Neural cell (in vitro differentiated cells): ENCODE measurements around the gene ZDHHC23. TPM values are rescaled to one million over a fixed set of nuclear protein-coding genes. Genes with fewer than 3 reads are reported as not detected.

Experiments used
- H2AFZ ChIP-seq: fragments of 200-600, 300-800 bp; sonication (generic), shearing (Covaris generic); 2 replicates; pipeline ENCODE4 v1.6.0; 2014; ENCODE audit warnings: low read depth, mild to moderate bottlenecking, antibody characterized with exemption, low read length, moderate library complexity
- H3F3A ChIP-seq: fragments of 200-600 bp; shearing (Covaris generic); 2 replicates; pipeline ENCODE4 v1.6.1; 2016; ENCODE audit warnings: mild to moderate bottlenecking, moderate library complexity, mixed read lengths, antibody characterized with exemption, low read length; ENCODE audit not compliant: insufficient read depth, poor library complexity, severe bottlenecking
- H3K27ac ChIP-seq: fragments of 200-600, 300-800 bp; sonication (generic), shearing (Covaris generic); 2 replicates; pipeline ENCODE4 v1.5.1; 2014; ENCODE audit warnings: mild to moderate bottlenecking, low read length, moderate library complexity
- H3K27me3 ChIP-seq: fragments of 300-800, 200-600 bp; sonication (generic), shearing (Covaris generic); 2 replicates; pipeline ENCODE4 v1.6.0; 2014; ENCODE audit warnings: mild to moderate bottlenecking, low read depth, low read length, moderate library complexity; ENCODE audit not compliant: insufficient read depth
- H3K36me3 ChIP-seq: fragments of 300-800, 200-600 bp; sonication (generic), shearing (Covaris generic); 2 replicates; pipeline ENCODE4 v1.5.1; 2014; ENCODE audit warnings: mild to moderate bottlenecking, antibody characterized with exemption, low read length, moderate library complexity; ENCODE audit not compliant: insufficient read depth
- H3K4me2 ChIP-seq: fragments of 300-800, 200-600 bp; sonication (generic), shearing (Covaris generic); 2 replicates; pipeline ENCODE4 v1.6.0; 2014; ENCODE audit warnings: mild to moderate bottlenecking, low read length
- H3K4me3 ChIP-seq: fragments of 300-800, 200-600 bp; sonication (generic), shearing (Covaris generic); 2 replicates; pipeline ENCODE4 v1.5.1; 2014; ENCODE audit warnings: mild to moderate bottlenecking, low read length, moderate library complexity
- H3K79me2 ChIP-seq: fragments of 200-600 bp; shearing (Covaris generic); replicated peaks from 2 replicates; pipeline ENCODE4 v1.6.0; 2014; ENCODE audit warnings: mild to moderate bottlenecking, low read length, moderate library complexity; ENCODE audit not compliant: insufficient read depth
- H3K9ac ChIP-seq: fragments of 300-800, 200-600 bp; sonication (generic), shearing (Covaris generic); 2 replicates; pipeline ENCODE4 v1.6.1; 2016; ENCODE audit warnings: mild to moderate bottlenecking, low read length, mixed read lengths
- H3K9me2 ChIP-seq: fragments of 200-600 bp; shearing (Covaris generic); 2 replicates; pipeline ENCODE4 v1.6.1; 2016; ENCODE audit warnings: mild to moderate bottlenecking, low read length, mixed read lengths; ENCODE audit not compliant: insufficient read depth
- H3K9me3 ChIP-seq: fragments of 200-600, 300-800 bp; sonication (generic), shearing (Covaris generic); 2 replicates; pipeline ENCODE4 v1.6.1; 2016; ENCODE audit warnings: mild to moderate bottlenecking, mixed run types, low read length, moderate library complexity, mixed read lengths
- H4K20me1 ChIP-seq: fragments of 200-600 bp; shearing (Covaris generic); 2 replicates; pipeline ENCODE4 v1.6.1; 2016; ENCODE audit warnings: mild to moderate bottlenecking, mixed run types; ENCODE audit not compliant: insufficient read depth
- EP300 ChIP-seq: fragments of 450-650 bp; conservative IDR thresholded peaks from 2 replicates; pipeline ENCODE4 v1.6.1; 2014; ENCODE audit warnings: antibody characterized with exemption, mild to moderate bottlenecking, moderate library complexity; ENCODE audit not compliant: poor library complexity, severe bottlenecking
- EZH2 ChIP-seq: fragments of 200-600, 300-800 bp; shearing (Covaris generic), sonication (generic); IDR thresholded peaks from 2 replicates; pipeline ENCODE4 v1.6.1; 2014; ENCODE audit warnings: antibody characterized with exemption, low read length, borderline replicate concordance, mild to moderate bottlenecking; ENCODE audit not compliant: insufficient read depth, poor library complexity, severe bottlenecking
- MXI1 ChIP-seq: fragments of 450-650 bp; conservative IDR thresholded peaks from 2 replicates; pipeline ENCODE4 v1.6.1; 2014; ENCODE audit warnings: antibody characterized with exemption, mild to moderate bottlenecking; ENCODE audit not compliant: poor library complexity, severe bottlenecking
- POLR2AphosphoS5 ChIP-seq: IDR thresholded peaks from 2 replicates; pipeline ENCODE4 v1.6.1; 2012
- RAD21 ChIP-seq: fragments of 450-650 bp; conservative IDR thresholded peaks from 2 replicates; pipeline ENCODE4 v1.6.1; 2014; ENCODE audit warnings: antibody characterized with exemption, mild to moderate bottlenecking, moderate library complexity
- SMC3 ChIP-seq: fragments of 450-650 bp; conservative IDR thresholded peaks from 2 replicates; pipeline ENCODE4 v1.6.1; 2014; ENCODE audit warnings: antibody characterized with exemption, mild to moderate bottlenecking, moderate library complexity; ENCODE audit not compliant: poor library complexity
- TAF1 ChIP-seq: IDR thresholded peaks from 2 replicates; pipeline ENCODE4 v1.6.1; 2012; ENCODE audit warnings: low read depth
- polyA plus RNA-seq: library from polyadenylated mRNA; depleted of rRNA; stranded (reverse); fragments of >200 nt; gene quantifications from 2 replicates; pipeline ENCODE4 v1.2.3, GENCODE V29; 2014
- TF ChIP-seq, protein P1 (sequence below): IDR thresholded peaks from 2 replicates; pipeline ENCODE4 v1.6.1; 2012; ENCODE audit warnings: borderline replicate concordance
- TF ChIP-seq, protein P2 (sequence below): fragments of 450-650 bp; IDR thresholded peaks from 2 replicates; pipeline ENCODE4 v1.5.1; 2014; ENCODE audit warnings: antibody characterized with exemption, mild to moderate bottlenecking, moderate library complexity; ENCODE audit not compliant: poor library complexity, severe bottlenecking

Gene ZDHHC23
- polyA plus RNA-seq, 1 donor from 2014 or later: 11.5 TPM

DNA sequence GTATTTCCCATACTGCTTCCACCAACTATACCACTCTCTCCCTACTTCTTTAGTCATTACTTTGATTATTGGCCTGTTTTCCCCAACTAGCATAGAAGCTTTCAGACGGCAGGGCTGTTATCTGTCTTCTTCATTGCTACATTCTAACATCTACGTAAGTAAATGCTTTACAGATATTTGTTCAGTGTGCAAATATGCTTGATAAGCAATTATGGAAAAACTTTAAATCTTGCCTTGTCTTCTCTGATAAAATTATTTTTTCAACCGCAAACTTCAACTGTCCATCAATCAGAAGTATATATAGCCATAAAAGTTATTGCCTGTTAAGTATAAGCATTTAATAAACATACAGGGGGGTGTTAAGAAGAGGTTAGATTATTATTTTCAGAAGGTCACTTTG, 35.7 kb downstream of the ZDHHC23 start:
- no peaks in the 10 kb centered on the region for H4K20me1 ChIP-seq
- H3K79me2 ChIP-seq: no peaks in the 10 kb centered on the region
- no peak overlapping the region for H3K4me3 ChIP-seq
- H3F3A ChIP-seq: no peaks in the 10 kb centered on the region
- H3K4me2 ChIP-seq: no peak overlapping the region
- no peak overlapping the region for H3K9ac ChIP-seq
- no peaks in the 10 kb centered on the region for H3K27me3 ChIP-seq
- no peak overlapping the region for H2AFZ ChIP-seq
- H3K36me3 ChIP-seq: no peaks in the 10 kb centered on the region
- H3K27ac ChIP-seq: no peak overlapping the region
- no peaks in the 10 kb centered on the region for H3K9me3 ChIP-seq
- no peak for TF ChIP-seq EP300
- TF ChIP-seq, protein P1, sequence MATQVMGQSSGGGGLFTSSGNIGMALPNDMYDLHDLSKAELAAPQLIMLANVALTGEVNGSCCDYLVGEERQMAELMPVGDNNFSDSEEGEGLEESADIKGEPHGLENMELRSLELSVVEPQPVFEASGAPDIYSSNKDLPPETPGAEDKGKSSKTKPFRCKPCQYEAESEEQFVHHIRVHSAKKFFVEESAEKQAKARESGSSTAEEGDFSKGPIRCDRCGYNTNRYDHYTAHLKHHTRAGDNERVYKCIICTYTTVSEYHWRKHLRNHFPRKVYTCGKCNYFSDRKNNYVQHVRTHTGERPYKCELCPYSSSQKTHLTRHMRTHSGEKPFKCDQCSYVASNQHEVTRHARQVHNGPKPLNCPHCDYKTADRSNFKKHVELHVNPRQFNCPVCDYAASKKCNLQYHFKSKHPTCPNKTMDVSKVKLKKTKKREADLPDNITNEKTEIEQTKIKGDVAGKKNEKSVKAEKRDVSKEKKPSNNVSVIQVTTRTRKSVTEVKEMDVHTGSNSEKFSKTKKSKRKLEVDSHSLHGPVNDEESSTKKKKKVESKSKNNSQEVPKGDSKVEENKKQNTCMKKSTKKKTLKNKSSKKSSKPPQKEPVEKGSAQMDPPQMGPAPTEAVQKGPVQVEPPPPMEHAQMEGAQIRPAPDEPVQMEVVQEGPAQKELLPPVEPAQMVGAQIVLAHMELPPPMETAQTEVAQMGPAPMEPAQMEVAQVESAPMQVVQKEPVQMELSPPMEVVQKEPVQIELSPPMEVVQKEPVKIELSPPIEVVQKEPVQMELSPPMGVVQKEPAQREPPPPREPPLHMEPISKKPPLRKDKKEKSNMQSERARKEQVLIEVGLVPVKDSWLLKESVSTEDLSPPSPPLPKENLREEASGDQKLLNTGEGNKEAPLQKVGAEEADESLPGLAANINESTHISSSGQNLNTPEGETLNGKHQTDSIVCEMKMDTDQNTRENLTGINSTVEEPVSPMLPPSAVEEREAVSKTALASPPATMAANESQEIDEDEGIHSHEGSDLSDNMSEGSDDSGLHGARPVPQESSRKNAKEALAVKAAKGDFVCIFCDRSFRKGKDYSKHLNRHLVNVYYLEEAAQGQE: no peak
- no peak for TF ChIP-seq EZH2
- TF ChIP-seq, protein P2, sequence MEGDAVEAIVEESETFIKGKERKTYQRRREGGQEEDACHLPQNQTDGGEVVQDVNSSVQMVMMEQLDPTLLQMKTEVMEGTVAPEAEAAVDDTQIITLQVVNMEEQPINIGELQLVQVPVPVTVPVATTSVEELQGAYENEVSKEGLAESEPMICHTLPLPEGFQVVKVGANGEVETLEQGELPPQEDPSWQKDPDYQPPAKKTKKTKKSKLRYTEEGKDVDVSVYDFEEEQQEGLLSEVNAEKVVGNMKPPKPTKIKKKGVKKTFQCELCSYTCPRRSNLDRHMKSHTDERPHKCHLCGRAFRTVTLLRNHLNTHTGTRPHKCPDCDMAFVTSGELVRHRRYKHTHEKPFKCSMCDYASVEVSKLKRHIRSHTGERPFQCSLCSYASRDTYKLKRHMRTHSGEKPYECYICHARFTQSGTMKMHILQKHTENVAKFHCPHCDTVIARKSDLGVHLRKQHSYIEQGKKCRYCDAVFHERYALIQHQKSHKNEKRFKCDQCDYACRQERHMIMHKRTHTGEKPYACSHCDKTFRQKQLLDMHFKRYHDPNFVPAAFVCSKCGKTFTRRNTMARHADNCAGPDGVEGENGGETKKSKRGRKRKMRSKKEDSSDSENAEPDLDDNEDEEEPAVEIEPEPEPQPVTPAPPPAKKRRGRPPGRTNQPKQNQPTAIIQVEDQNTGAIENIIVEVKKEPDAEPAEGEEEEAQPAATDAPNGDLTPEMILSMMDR: no peak
- TF ChIP-seq TAF1: no peak
- no peak for TF ChIP-seq RAD21
- TF ChIP-seq POLR2AphosphoS5: no peak
- TF ChIP-seq SMC3: no peak
- TF ChIP-seq MXI1: no peak
- no peaks in the 10 kb centered on the region for H3K9me2 ChIP-seq

DNA sequence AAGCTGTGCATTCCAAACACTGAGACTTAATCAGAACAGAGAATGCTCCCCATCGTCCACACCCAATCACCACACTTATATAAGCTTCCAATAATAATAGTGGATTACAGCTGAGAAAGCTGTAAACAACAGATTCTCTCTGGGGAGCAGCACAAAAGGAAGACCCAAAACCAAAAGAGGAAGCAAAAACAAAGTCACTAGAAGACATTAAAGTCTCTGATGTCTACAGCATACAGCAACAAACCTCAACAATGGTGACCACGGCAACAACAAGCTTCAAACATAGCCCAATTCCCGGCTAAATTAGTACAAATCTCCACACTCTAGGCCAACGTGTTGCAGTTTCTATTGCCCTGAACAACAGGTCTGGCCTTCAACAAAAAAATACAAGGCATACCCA, 37.7 kb downstream of the ZDHHC23 start:
- no peaks in the 10 kb centered on the region for H4K20me1 ChIP-seq
- no peak overlapping the region for H3K27ac ChIP-seq
- no peaks in the 10 kb centered on the region for H3K36me3 ChIP-seq
- no peak overlapping the region for H2AFZ ChIP-seq
- no peak overlapping the region for H3K4me3 ChIP-seq
- no peaks in the 10 kb centered on the region for H3K9me2 ChIP-seq
- no peak for TF ChIP-seq POLR2AphosphoS5
- no peak for TF ChIP-seq SMC3
- TF ChIP-seq, protein P2: no peak
- TF ChIP-seq MXI1: no peak
- TF ChIP-seq EZH2: no peak
- TF ChIP-seq EP300: no peak
- TF ChIP-seq RAD21: no peak
- no peak overlapping the region for H3K4me2 ChIP-seq
- no peaks in the 10 kb centered on the region for H3K27me3 ChIP-seq
- H3K9ac ChIP-seq: no peak overlapping the region
- no peaks in the 10 kb centered on the region for H3F3A ChIP-seq
- no peaks in the 10 kb centered on the region for H3K9me3 ChIP-seq
- no peaks in the 10 kb centered on the region for H3K79me2 ChIP-seq
